ENCODE data around the gene HECTD1.
"Not testable (repeated sequence)": the region's sequence is repeated elsewhere in the genome, so short reads cannot be mapped to it uniquely, and the experiment has no call there.

Gene HECTD1

DNA sequence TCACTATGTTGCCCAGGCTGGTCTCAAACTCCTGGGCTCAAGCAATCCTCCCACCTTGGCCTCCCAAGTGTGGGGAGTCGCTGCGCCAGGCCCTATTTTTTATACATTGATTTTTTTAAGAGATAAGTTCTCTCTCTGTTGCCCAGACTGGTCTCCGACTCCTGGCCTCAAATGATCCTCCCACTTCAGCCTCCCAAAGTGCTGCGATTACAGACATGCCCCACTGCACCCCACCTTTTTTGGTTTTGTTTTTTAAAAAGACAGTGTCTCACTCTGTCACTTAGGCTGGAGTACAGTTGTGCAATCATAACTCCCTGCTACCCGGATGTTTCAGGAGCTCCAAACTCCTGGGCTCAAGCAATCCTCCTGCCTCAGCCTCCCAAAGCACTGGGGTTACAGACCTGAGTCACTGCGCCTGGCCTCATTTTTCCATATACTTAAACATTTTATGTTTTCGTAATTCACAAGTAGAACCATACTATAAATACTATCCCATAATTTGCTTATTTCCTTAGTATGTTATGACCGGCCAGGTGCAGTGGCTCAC lies 16.8 kb downstream of the HECTD1 start:
- Histone ChIP-seq H3K27me3 (no peaks in the 10 kb centered on the region), H3K4me1 (no peaks in the 10 kb centered on the region), H3K4me3 (ENCODE audit: low read depth, low read length) (no peak overlapping the region), H3K36me3 (peaks cover 35% of the 10 kb centered on the region), H3K9me3 (no peaks in the 10 kb centered on the region)
- TF ChIP-seq, protein P1, sequence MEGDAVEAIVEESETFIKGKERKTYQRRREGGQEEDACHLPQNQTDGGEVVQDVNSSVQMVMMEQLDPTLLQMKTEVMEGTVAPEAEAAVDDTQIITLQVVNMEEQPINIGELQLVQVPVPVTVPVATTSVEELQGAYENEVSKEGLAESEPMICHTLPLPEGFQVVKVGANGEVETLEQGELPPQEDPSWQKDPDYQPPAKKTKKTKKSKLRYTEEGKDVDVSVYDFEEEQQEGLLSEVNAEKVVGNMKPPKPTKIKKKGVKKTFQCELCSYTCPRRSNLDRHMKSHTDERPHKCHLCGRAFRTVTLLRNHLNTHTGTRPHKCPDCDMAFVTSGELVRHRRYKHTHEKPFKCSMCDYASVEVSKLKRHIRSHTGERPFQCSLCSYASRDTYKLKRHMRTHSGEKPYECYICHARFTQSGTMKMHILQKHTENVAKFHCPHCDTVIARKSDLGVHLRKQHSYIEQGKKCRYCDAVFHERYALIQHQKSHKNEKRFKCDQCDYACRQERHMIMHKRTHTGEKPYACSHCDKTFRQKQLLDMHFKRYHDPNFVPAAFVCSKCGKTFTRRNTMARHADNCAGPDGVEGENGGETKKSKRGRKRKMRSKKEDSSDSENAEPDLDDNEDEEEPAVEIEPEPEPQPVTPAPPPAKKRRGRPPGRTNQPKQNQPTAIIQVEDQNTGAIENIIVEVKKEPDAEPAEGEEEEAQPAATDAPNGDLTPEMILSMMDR (IDR thresholded peaks at IDR 0.05; ENCODE audit: low read depth, low read length): no peak
- DNase-seq: no peak

DNA sequence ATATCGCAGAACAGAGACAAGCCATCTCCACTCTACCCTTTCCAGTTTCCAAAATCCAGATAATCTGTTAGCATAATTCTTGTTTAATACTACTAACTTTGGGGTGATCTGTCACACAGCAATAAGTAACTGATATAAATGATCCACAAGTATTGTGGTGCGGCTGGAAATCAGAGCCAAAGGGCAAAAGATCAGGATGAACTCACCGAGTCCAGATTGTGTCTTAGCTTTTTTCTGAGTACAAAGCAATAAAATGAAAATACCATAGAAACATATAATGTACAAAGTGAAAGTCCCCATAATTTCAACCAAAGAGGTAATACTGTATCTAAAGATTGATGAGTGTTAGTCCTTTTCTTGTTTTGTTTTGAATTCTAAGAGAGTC lies 17.4 kb downstream of the HECTD1 start:
- H3K36me3 ChIP-seq: peaks cover 39% of the 10 kb centered on the region
- no peak overlapping the region for H3K4me3 ChIP-seq (ENCODE audit: low read depth, low read length)
- TF ChIP-seq, protein P1 (IDR thresholded peaks at IDR 0.05; ENCODE audit: low read depth, low read length): no peak
- H3K9me3 ChIP-seq: no peaks in the 10 kb centered on the region
- H3K27me3 ChIP-seq: no peaks in the 10 kb centered on the region
- no peaks in the 10 kb centered on the region for H3K4me1 ChIP-seq
- DNase-seq: no peak

DNA sequence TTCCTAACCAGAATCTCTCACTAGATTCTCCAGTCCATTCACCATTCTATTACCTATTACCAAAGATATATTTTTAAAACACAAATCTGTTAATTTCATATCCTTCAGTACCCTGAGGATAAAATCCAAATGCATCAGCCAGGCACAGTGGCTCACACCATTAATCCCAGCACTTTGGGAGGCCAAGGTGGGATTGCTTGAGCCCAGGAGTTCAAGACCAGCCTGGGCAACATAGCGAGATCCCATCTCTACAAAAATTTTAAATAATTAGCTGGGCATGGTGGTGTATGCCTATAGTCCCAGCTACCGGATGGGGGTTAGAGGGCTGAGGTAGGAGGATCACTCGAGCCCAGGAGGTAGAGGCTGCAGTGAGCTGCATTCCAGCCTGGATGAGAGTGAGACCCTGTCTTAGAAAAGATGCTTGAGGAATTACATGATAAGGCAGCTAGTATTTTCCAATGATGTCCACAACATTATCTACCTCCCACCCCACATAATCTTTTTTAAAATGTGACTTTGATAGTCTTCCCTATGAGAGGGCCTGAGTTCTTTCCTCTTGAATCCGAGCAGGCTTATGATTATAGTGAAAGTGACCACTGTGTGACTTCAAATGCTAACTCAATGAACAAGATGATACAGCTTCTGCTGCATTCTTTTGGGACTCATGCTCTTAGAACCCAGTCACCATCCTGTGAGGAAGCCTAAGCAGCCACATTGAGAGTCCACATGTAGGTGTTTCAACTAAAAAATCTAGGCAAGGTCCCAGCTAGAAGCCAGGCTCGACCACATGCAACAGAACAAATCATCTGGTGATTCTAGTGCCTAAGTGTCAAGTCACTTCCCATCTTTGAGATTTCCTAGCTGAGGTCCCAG lies 18.0 kb downstream of the HECTD1 start:
- Histone ChIP-seq H3K4me3 (ENCODE audit: low read depth, low read length) (no peak overlapping the region), H3K36me3 (peaks cover 35% of the 10 kb centered on the region), H3K4me1 (no peaks in the 10 kb centered on the region), H3K9me3 (no peaks in the 10 kb centered on the region), H3K27me3 (no peaks in the 10 kb centered on the region)
- TF ChIP-seq, protein P1 (IDR thresholded peaks at IDR 0.05; ENCODE audit: low read depth, low read length): no peak
- no peak for DNase-seq

DNA sequence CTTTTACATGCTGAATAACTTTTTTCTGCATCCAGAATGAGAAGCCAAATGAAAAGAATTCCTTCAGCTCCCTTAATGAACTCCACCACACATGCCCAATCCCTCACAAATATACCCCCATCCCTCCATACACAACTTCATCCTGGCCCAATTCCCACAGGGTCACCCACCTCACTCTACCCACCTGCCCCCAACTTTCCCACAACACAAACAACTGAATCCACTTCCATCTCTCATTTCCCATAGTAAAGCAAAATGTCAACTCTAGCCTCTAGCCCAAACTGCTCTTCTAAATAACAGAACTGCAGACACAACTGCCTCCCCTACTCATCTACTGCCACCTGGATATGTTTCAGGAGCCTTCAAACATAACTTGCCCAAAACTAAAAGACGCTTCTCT lies 18.8 kb downstream of the HECTD1 start:
- Histone ChIP-seq H3K4me1 (no peaks in the 10 kb centered on the region), H3K27me3 (no peaks in the 10 kb centered on the region), H3K9me3 (no peaks in the 10 kb centered on the region), H3K36me3 (peaks cover 35% of the 10 kb centered on the region), H3K4me3 (ENCODE audit: low read depth, low read length) (no peak overlapping the region)
- TF ChIP-seq, protein P1 (IDR thresholded peaks at IDR 0.05; ENCODE audit: low read depth, low read length): no peak
- no peak for DNase-seq

DNA sequence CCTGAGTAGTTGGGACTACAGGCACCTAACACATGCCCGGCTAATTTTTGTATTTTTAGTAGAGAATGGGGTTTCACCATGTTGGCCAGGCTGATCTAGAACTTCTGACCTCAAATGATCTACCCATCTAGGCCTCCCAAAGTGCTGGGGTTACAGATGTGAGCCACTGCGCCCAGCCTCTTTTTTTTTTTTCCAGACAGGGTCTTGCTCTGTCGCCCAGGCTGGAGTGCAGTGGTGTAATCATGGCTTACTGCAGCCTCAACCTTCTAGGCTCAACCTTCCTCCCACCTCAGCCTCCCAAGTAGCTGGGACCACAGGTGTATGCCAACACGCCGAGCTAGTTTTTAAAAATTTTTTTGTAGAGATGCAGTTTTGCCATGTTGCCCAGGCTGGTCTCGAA lies 25.6 kb downstream of the HECTD1 start:
- H3K36me3 ChIP-seq: peaks cover 21% of the 10 kb centered on the region
- H3K4me3 ChIP-seq (ENCODE audit: low read depth, low read length); H3K4me1 ChIP-seq; H3K27me3 ChIP-seq; H3K9me3 ChIP-seq; DNase-seq: not testable (repeated sequence)

DNA sequence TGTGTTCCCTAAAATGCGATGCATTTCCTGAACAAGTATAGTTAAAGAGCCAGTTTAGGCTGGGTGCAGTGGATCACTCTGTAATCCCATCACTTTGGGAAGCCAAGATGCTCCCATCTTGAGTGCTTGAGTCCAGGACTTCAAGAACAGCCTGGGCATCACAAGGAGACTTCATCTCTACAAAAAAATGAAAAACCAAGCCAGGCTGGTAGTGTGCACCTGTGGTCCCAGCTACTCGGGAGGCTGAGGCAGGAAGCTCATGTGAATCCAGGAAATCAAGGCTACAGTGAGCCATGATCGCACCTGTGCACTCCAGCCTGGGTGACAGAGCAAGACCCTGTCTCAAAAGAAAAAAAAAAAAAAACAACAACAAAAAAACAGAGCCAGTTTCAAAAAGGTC lies 26.3 kb downstream of the HECTD1 start:
- TF ChIP-seq, protein P1 (IDR thresholded peaks at IDR 0.05; ENCODE audit: low read depth, low read length): no peak
- no peak for DNase-seq
- H3K9me3 ChIP-seq: no peaks in the 10 kb centered on the region
- no peaks in the 10 kb centered on the region for H3K27me3 ChIP-seq
- H3K36me3 ChIP-seq: peaks cover 23% of the 10 kb centered on the region
- H3K4me1 ChIP-seq: no peaks in the 10 kb centered on the region
- no peak overlapping the region for H3K4me3 ChIP-seq (ENCODE audit: low read depth, low read length)
